OCI-LY3 (cell line): ENCODE results near the gene DDI2.

Experiments used
- EZH2phosphoT487 ChIP-seq: fragments of 200-600 bp; shearing (Covaris generic); IDR thresholded peaks from 2 replicates; pipeline ENCODE4 v1.6.1; 2018; ENCODE audit warnings: antibody characterized with exemption, mixed run types, low read depth
- TF ChIP-seq, protein P1 (sequence below): fragments of 200-600, 300-600 bp; sonication (generic); IDR thresholded peaks from 2 replicates; pipeline ENCODE4 v1.5.1; 2014; ENCODE audit warnings: antibody characterized with exemption, low read length, low read depth

DNA sequence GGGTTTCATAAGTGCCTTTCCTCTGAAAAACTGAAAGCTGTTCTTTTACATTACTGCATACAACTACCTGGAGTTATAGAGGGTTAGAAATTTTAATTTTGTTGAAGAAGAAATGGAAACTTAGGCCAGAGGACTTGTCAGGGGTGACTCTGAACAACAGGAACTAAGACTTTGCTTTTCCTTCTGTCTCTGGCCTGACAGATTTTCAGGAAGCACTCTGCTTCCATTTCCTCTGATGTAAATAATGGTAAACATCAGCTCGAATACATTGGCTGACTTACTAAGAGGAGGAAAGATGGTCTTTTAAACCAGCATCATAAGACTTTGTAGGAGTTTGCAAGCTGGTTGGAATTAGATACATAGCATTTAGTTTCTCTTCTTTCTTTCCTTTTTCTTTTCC, 39.8 kb downstream of the DDI2 start:
- TF ChIP-seq, protein P1, sequence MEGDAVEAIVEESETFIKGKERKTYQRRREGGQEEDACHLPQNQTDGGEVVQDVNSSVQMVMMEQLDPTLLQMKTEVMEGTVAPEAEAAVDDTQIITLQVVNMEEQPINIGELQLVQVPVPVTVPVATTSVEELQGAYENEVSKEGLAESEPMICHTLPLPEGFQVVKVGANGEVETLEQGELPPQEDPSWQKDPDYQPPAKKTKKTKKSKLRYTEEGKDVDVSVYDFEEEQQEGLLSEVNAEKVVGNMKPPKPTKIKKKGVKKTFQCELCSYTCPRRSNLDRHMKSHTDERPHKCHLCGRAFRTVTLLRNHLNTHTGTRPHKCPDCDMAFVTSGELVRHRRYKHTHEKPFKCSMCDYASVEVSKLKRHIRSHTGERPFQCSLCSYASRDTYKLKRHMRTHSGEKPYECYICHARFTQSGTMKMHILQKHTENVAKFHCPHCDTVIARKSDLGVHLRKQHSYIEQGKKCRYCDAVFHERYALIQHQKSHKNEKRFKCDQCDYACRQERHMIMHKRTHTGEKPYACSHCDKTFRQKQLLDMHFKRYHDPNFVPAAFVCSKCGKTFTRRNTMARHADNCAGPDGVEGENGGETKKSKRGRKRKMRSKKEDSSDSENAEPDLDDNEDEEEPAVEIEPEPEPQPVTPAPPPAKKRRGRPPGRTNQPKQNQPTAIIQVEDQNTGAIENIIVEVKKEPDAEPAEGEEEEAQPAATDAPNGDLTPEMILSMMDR = no peak
- TF ChIP-seq EZH2phosphoT487 = no peak
